NB4 (cell line): ENCODE measurements around the gene BBX.
"Not testable (repeated sequence)": the region's sequence is repeated elsewhere in the genome, so short reads cannot be mapped to it uniquely, and the experiment has no call there.

ENCODE experiments used
- DNase-seq: peaks from one replicate; pipeline ENCODE4 v3.0.0; 2010; ENCODE audit warnings: low read depth
- H3K4me3 ChIP-seq: one replicate; pipeline ENCODE4 v1.5.1; 2011; ENCODE audit warnings: mild to moderate bottlenecking, low read depth, low read length, moderate library complexity
- CTCF ChIP-seq: IDR thresholded peaks from one replicate; pipeline ENCODE4 v1.5.1; 2012; ENCODE audit warnings: low read depth, low read length
- MAX ChIP-seq: IDR thresholded peaks from 2 replicates; pipeline ENCODE4 v1.6.1; 2011; ENCODE audit warnings: low read depth, low read length
- MYC ChIP-seq: IDR thresholded peaks from 2 replicates; pipeline ENCODE4 v1.6.1; 2011; ENCODE audit warnings: low read depth, low read length
- POLR2A ChIP-seq: IDR thresholded peaks from 2 replicates; pipeline ENCODE4 v1.6.1; 2011; ENCODE audit warnings: mild to moderate bottlenecking; ENCODE audit not compliant: insufficient read length; ENCODE audit errors: extremely low read depth

Gene BBX

GRCh38 chr3:107684431-107684925 lies 161.7 kb downstream of the BBX start:
- no peak for DNase-seq
- no peak overlapping the region for H3K4me3 ChIP-seq
- TF ChIP-seq POLR2A, result no peak
- no peak for TF ChIP-seq MYC
- no peak for TF ChIP-seq MAX
- TF ChIP-seq CTCF, result no peak

- H3K4me3 ChIP-seq, result no peak overlapping the region
- no peak for TF ChIP-seq MAX
- TF ChIP-seq POLR2A, result no peak
- no peak for TF ChIP-seq CTCF
- no peak for TF ChIP-seq MYC
- DNase-seq, result no peak
Measured at GRCh38 chr3:107685383-107685782, 162.6 kb downstream of the BBX start.

- no peak for DNase-seq
- no peak overlapping the region for H3K4me3 ChIP-seq
- TF ChIP-seq CTCF, result no peak
Measured at GRCh38 chr3:107687056-107687581, 164.4 kb downstream of the BBX start.

GRCh38 chr3:107689355-107689754 lies 166.6 kb downstream of the BBX start:
- no peak for TF ChIP-seq MYC
- TF ChIP-seq MAX, result no peak
- TF ChIP-seq CTCF, result no peak
- no peak for TF ChIP-seq POLR2A
- no peak for DNase-seq
- no peak overlapping the region for H3K4me3 ChIP-seq

- no peak for TF ChIP-seq POLR2A
- peak; percentile 30 for TF ChIP-seq CTCF
- TF ChIP-seq MYC, result no peak
- no peak for TF ChIP-seq MAX
- DNase-seq, result peak; percentile 60
- H3K4me3 ChIP-seq, result no peak overlapping the region
Measured at GRCh38 chr3:107690522-107691138, 167.9 kb downstream of the BBX start.

GRCh38 chr3:107691984-107692383 lies 169.2 kb downstream of the BBX start:
- not testable (repeated sequence) for DNase-seq, H3K4me3 ChIP-seq

GRCh38 chr3:107697348-107697747 lies 174.6 kb downstream of the BBX start:
- not testable (repeated sequence) for H3K4me3 ChIP-seq, DNase-seq

GRCh38 chr3:107697855-107698254 lies 175.1 kb downstream of the BBX start:
- not testable (repeated sequence) for DNase-seq, H3K4me3 ChIP-seq
